Measurements from ENCODE around the gene YWHAQ.

The YWHAQ gene

DNA sequence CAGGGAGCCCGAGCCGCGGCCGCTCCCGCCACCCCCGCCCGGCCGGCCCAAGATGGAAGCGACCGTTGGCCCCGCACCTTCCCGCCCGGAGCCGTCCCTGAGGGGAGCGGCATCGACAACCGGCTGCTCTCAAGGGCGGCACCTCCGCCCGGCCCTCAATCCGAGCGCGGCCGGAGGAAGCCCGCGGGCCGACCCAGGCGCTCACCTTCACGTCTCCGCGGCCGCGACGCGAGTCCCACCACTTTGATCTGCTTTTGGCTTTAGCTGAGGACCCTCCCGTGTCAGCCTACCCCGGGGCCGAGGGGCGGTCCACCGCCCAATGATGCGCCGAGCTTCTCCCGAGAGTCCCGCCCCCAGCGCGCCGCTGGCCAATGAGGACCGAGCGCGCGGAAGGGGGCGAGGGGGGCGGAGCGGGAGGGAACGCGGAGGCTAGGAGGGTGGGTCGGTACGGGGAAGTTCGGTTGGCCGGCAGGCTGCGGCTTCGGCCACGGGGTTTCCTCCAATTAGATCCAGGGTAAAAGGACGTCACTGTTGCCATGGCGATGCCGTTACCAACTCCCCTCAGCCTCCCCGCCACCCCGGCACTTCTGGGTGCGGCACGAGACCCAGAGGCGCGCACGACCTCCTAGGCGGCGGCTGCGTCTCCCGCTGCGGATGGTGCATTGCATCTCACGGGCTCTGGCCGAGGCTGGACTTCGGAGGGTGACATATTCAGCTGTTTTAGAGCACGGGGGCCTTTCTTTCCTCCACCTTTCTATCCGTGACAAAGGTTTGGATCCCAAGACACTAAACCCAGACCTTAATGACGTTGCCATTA, at the start of gene YWHAQ:
YWHAQ (minus strand) TSS at position 262 of the 817 bp plus-strand sequence. CDS start 545 bp downstream, outside the sequence.
- in situ Hi-C loops (cut with HindIII; ENCODE audit: low pct_ligation_motif_present, low pct_unique_long_range_greater_than_20kb, low sequenced_read_pairs): no loop called here
- peak; percentile 99 for DNase-seq

- DNase-seq: no peak
- in situ Hi-C loops (cut with HindIII; ENCODE audit: low pct_ligation_motif_present, low pct_unique_long_range_greater_than_20kb, low sequenced_read_pairs): no loop called here
Observed at GRCh38 chr2:9680082-9680481, 49.3 kb upstream of the YWHAQ start.

DNA sequence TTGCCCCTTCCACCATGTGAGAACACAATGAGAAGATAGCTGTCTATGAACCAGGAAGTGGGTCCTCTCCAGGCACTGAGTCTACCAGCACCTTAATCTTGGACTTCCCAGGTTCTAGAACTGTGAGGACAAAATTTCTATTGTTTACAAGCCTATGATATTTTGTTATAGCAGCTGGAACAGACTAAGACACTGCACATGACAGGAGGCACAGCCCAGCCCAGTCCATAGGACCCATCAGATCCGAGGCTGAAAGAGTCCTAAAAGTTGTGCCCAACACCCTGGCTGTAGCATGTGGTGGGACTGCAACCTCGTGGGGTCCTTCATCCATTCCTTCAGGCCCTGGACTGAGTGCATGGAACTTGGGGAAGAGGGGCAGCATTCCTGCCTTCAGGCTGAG, 48.4 kb upstream of the YWHAQ start:
- in situ Hi-C loops (cut with HindIII; ENCODE audit: low pct_ligation_motif_present, low pct_unique_long_range_greater_than_20kb, low sequenced_read_pairs): no loop called here
- DNase-seq: no peak

GRCh38 chr2:9678544-9678943, 47.7 kb upstream of the YWHAQ start:
- no peak for DNase-seq
- in situ Hi-C loops (cut with HindIII; ENCODE audit: low pct_ligation_motif_present, low pct_unique_long_range_greater_than_20kb, low sequenced_read_pairs): no loop called here

DNA sequence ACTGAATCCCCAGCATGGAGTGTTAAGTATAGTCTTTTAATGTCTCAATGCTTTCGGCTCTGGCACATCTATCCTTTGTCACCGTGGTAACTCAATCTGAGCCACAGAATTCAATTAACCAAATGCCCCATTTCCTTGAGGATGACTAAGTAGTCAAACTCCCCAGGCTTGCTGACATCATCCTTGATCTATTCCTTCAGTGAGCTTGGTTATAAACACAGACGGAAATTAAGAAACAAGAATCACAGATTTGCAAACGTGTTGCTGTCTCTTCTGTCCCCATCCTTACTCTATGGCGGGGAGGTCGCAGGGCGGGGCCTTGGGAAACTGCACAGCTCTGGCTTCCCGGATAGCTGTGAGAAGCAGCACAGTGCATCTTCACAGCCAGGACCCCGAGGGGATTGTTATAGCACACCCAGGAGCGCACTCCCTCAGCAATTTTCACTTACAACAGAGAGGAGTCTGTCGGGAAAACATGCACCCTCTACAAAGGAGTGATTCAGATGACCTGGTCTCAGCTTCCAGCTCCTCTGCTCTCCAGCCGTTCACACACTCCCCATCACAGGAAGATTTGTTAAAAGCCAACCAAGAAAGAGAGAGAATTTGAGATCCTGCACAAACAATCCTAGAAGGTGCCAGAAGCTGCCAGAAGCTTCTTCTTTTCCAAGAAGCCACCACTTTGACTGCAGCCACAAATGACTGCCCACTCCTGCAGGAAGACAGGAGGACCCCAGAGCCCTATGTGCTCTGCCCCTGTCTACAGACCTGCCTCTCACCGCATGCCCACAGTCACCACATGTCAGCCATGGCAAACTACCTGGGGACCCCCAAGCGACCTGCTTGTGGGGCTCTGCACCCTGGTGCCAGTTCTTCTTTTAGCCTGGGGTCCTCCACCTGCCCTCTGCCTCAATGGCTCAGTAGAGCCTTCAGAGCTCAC, 44.9 kb upstream of the YWHAQ start:
- in situ Hi-C loops (cut with HindIII; ENCODE audit: low pct_ligation_motif_present, low pct_unique_long_range_greater_than_20kb, low sequenced_read_pairs): no loop called here
- DNase-seq: peak; percentile 85

- no peak for DNase-seq
- in situ Hi-C loops (cut with HindIII; ENCODE audit: low pct_ligation_motif_present, low pct_unique_long_range_greater_than_20kb, low sequenced_read_pairs): no loop called here
Observed at GRCh38 chr2:9674891-9675414, 44.2 kb upstream of the YWHAQ start.

GRCh38 chr2:9673914-9674481, 43.2 kb upstream of the YWHAQ start:
- DNase-seq: no peak
- in situ Hi-C loops (cut with HindIII; ENCODE audit: low pct_ligation_motif_present, low pct_unique_long_range_greater_than_20kb, low sequenced_read_pairs): no loop called here

DNA sequence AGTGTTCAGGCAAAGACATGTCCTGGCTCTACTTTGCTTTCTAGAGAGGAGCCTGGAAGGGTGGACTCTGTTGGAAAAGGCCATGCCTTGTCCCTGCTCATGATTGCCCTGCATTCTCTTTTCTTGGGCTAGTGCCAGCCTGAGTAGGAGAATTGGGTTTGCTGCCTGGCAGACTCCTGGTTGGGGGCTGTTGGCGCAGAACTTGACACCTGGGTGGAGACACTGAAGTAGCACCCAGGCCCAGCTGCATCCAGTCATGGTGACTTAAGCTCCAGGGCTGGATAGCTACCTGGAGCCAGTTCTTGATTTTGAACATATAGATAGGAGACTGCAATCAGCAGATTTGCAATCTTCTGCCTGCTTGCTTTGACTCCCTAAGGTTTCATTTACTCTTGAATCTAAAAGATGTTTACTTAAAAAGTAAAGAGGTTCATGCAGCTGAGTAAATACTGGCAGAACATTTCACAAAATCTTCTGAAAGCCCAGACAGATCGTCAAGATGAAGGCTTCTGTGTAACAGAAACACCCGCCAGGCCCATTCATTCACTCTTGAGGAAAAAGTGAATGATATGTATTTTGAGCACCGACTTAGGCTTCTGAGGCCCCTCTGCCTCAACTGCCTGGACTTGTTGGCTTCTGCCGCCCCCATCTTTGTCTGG, 38.0 kb upstream of the YWHAQ start:
- in situ Hi-C loops (cut with HindIII; ENCODE audit: low pct_ligation_motif_present, low pct_unique_long_range_greater_than_20kb, low sequenced_read_pairs): no loop called here
- DNase-seq: no peak

DNA sequence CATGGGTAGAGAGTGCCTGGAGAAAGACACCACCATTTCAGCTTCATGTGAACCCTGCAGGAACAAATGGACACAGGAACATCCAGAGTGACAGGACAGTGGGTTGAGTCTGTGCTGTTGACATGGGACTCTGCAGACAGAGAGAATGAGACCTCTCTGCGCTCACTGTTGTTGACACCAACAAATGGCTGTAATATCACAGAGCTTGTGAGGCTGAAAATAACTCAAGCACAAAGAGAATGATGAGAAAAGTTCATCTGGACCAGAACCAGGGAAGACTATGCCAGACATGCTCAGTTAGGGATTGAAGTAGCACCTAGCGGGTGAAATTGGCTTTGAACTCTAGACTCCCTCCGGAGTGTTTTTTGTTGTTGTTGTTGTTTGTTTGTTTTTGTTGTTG, 37.0 kb upstream of the YWHAQ start:
- no peak for DNase-seq

DNA sequence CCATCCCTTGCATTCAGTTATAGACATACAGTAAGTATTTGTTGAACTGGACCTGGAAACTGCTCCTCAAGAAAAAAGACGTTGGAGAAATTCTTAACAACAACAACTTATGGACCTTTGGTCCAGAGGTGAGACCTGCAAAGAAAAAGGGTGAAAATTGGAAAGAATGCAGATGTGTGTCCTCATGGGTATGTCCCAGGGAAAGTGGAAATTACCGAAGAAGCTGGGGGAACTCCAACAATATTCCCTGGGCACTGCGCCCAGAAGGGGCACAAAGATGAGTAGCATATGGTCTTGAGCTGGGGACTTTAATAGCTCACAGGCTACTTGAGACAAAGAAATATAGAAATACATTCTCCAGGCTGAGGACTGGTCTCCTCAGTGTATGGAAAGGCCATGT, 35.5 kb upstream of the YWHAQ start:
- no peak for DNase-seq
- in situ Hi-C loops (cut with HindIII; ENCODE audit: low pct_ligation_motif_present, low pct_unique_long_range_greater_than_20kb, low sequenced_read_pairs): no loop called here

More for the DNA sequence above, 37.0 kb upstream of the YWHAQ start:
- in situ Hi-C loops (cut with HindIII; ENCODE audit: low pct_ligation_motif_present, low pct_unique_long_range_greater_than_20kb, low sequenced_read_pairs): no loop called here

DNA sequence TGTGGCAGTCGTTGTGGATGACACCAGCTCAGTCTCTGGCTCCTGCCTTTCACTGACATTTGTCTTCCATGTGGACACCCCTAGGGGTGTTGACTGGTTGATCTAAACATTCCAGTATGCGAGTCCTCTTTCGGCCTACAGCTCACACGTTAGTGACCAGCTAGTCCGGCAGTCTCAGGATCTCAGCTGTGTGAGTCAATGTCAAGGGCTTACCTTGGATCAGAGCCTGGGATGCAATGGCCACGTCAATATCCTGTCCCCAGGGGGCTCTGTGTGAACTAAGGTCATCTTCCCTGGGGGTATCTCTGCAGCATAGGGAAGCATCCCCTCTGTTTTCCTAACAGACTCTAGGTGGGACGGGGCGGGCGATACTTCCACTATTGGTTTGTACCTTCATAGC, 35.1 kb upstream of the YWHAQ start:
- peak; percentile 23 for DNase-seq
- in situ Hi-C loops (cut with HindIII; ENCODE audit: low pct_ligation_motif_present, low pct_unique_long_range_greater_than_20kb, low sequenced_read_pairs): no loop called here

- in situ Hi-C loops (cut with HindIII; ENCODE audit: low pct_ligation_motif_present, low pct_unique_long_range_greater_than_20kb, low sequenced_read_pairs): no loop called here
- DNase-seq: no peak
Observed at GRCh38 chr2:9664365-9664764, 33.6 kb upstream of the YWHAQ start.

DNA sequence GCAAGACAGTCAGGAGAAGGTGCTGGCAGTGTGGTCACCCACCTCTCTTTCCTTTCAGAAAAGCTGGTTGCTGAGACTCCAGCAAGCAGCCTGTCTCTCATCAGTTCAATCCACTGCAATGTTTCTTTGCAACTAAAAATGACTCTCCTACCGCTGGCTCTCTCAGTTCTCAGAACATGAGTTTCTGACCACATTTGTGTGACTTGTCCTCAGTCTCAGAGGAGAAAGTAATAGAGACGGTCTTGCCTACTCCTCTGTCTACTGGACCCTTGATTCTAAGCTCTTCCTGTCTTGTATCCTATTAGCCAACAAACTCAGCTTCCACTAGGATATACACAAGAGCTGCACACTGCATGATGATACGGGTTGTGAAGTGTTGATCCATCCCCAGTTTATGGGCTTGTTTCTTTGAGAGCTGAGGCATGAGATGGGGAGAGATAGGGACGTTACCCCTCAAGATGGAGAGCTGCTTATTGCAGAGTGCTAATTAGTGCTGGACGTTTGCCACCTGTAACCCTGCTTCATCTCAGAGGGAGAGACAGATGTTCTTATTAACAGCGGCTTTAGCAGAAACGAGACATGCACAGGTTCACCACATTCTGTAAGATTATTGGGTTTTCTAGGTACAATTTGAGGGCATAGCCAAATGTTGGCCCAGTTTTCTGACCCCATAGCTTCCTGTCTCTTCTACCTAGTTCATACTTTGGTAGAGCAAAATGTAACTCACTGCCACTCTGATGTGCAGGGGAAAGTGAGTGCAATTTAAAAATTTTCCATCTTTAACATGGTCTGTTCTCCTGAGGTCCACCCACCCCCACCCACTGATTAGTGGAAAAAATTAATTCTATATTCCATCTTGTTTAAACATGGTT, 32.4 kb upstream of the YWHAQ start:
- in situ Hi-C loops (cut with HindIII; ENCODE audit: low pct_ligation_motif_present, low pct_unique_long_range_greater_than_20kb, low sequenced_read_pairs): no loop called here
- no peak for DNase-seq

GRCh38 chr2:9661261-9661660, 30.5 kb upstream of the YWHAQ start:
- in situ Hi-C loops (cut with HindIII; ENCODE audit: low pct_ligation_motif_present, low pct_unique_long_range_greater_than_20kb, low sequenced_read_pairs): no loop called here
- DNase-seq: no peak

DNA sequence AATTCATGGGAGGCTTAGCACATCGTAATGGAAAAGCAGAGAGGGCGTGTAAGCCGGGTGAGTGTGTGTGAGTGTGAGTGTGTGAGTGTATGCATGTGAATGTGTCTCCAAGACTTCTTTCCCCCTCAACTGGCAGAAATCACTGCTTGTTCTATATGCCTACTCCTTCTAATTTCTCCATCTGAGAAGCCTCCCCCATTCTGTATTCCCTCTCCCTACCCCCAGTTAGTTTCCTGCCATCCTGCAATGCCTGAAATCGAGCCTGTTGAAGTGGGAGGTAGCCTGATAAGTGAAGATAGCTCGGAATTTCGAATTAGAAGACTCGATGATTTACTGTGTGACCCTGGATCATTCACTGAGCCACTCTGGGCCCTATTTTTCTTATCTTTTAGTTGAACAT, 30.0 kb upstream of the YWHAQ start:
- no peak for DNase-seq
- in situ Hi-C loops (cut with HindIII; ENCODE audit: low pct_ligation_motif_present, low pct_unique_long_range_greater_than_20kb, low sequenced_read_pairs): no loop called here

GRCh38 chr2:9660154-9660553, 29.4 kb upstream of the YWHAQ start:
- in situ Hi-C loops (cut with HindIII; ENCODE audit: low pct_ligation_motif_present, low pct_unique_long_range_greater_than_20kb, low sequenced_read_pairs): no loop called here

DNA sequence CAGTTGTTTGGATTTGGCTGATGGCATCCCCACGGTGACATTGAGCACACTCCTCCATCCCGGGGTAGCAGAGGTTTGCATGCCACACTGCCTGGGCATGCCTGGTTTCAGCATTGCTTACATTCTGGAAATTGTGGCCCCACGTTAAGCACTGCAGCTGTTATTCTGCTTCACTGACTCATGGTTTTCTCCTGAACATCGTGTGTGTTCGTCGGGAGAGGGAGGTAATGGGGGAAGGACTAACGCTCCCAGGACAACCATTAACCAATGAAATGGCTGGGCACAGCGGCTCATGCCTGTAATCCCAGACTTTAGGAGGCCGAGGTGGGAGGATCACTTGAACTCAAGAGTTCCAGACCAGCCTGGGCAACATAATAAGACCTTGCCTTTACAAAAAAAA, 28.2 kb upstream of the YWHAQ start:
- peak; percentile 73 for DNase-seq
- in situ Hi-C loops (cut with HindIII; ENCODE audit: low pct_ligation_motif_present, low pct_unique_long_range_greater_than_20kb, low sequenced_read_pairs): no loop called here

More at GRCh38 chr2:9660154-9660553, 29.4 kb upstream of the YWHAQ start:
- DNase-seq: no peak

DNA sequence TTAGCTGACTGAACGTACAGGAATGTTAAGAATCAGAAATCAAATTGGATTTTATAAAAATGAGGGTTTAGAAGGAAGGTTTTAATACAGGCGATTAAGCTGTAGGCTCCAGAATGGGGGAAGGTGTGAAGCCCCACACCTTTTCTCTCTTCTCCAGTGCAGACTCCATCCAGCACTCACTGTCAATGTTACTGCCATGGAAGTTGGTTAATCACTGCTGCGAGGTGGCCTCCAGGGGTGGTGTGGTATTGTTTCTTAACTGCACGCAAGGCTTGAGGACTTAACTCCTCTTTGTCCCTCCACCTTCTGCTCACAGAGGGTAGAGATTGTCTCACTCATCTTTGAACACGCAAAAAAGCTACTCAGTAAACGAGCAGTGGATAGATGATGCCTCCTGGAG, 26.9 kb upstream of the YWHAQ start:
- in situ Hi-C loops (cut with HindIII; ENCODE audit: low pct_ligation_motif_present, low pct_unique_long_range_greater_than_20kb, low sequenced_read_pairs): no loop called here
- DNase-seq: no peak

All from ACHN (cell line).